Panc1 (cell line): ENCODE results near the gene SUCO.

Experiments used
- CTCF ChIP-seq: fragments of 450-650 bp; IDR thresholded peaks from 2 replicates; pipeline ENCODE4 v1.5.1; 2017; ENCODE audit warnings: mild to moderate bottlenecking
- POLR2AphosphoS5 ChIP-seq: IDR thresholded peaks from 2 replicates; pipeline ENCODE4 v1.6.1; 2012; ENCODE audit warnings: mild to moderate bottlenecking, low read depth, low read length, moderate library complexity
- TCF7L2 ChIP-seq: IDR thresholded peaks from 2 replicates; pipeline ENCODE4 v1.6.1; 2011; ENCODE audit warnings: mild to moderate bottlenecking, low read depth, low read length, inconsistent platforms
- TF ChIP-seq, protein P1 (sequence below), 2 experiments: IDR thresholded peaks; 2 replicates each; pipeline ENCODE4 v1.6.1; 2011 to 2012; ENCODE audit warnings: low read depth in 2 of 2, control low read depth in 1 of 2, low read length in 1 of 2, mild to moderate bottlenecking in 1 of 2, moderate library complexity in 1 of 2; ENCODE audit not compliant: insufficient read depth in 1 of 2

DNA sequence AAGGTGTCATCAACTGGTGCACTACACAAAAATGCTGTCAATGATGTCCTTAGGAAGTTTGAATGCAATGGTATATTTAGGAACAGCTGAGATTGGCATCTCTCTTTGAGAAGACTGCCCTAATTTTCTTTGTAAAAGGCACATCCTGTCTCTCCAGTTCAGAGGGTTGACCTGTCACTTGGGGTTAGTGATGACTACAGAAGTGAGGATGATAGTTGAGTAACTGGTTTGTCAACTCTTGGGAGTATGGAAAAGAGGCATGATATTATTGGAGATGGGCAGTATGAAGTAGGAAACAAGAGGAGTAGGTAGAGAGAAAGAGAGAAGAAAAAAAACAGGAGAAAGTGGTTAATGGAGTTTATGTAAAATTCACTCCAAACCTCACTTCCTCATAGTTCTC is 48.7 kb upstream of the SUCO start:
- TF ChIP-seq POLR2AphosphoS5 (no peak), CTCF (no peak), TCF7L2 (no peak)
- TF ChIP-seq, protein P1, sequence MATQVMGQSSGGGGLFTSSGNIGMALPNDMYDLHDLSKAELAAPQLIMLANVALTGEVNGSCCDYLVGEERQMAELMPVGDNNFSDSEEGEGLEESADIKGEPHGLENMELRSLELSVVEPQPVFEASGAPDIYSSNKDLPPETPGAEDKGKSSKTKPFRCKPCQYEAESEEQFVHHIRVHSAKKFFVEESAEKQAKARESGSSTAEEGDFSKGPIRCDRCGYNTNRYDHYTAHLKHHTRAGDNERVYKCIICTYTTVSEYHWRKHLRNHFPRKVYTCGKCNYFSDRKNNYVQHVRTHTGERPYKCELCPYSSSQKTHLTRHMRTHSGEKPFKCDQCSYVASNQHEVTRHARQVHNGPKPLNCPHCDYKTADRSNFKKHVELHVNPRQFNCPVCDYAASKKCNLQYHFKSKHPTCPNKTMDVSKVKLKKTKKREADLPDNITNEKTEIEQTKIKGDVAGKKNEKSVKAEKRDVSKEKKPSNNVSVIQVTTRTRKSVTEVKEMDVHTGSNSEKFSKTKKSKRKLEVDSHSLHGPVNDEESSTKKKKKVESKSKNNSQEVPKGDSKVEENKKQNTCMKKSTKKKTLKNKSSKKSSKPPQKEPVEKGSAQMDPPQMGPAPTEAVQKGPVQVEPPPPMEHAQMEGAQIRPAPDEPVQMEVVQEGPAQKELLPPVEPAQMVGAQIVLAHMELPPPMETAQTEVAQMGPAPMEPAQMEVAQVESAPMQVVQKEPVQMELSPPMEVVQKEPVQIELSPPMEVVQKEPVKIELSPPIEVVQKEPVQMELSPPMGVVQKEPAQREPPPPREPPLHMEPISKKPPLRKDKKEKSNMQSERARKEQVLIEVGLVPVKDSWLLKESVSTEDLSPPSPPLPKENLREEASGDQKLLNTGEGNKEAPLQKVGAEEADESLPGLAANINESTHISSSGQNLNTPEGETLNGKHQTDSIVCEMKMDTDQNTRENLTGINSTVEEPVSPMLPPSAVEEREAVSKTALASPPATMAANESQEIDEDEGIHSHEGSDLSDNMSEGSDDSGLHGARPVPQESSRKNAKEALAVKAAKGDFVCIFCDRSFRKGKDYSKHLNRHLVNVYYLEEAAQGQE (IDR thresholded peaks at IDR 0.05; ENCODE audit: insufficient read depth in 1 of 2, low read depth in 2 of 2, low read length in 1 of 2), result no peak
